Measurements from ENCODE around the gene MRGPRG. TPM values are rescaled to one million over a fixed set of nuclear protein-coding genes. Genes with fewer than 3 reads are reported as not detected.

MRGPRG gene
- total RNA-seq, 1 experiment from 2014 or later = not detected

- Histone ChIP-seq H3K27me3 (ENCODE audit: insufficient read depth, low read length) (no peaks in the 10 kb centered on the region), H3K4me1 (ENCODE audit: control insufficient read depth in 1 of 2, insufficient read depth in 2 of 2, low read length in 2 of 2) (peaks cover 5 to 7% of the 10 kb centered on the region in 2 experiments), H4K20me1 (ENCODE audit: insufficient read depth) (no peaks in the 10 kb centered on the region), H3K4me3 (replicated peaks in 1 of 2; ENCODE audit: low read depth in 1 of 2, low read length in 2 of 2) (no peak overlapping the region), H3K9ac (ENCODE audit: low read length) (no peak overlapping the region), H3K9me3 (ENCODE audit: control insufficient read depth in 1 of 2, insufficient read depth in 1 of 2, low read depth in 1 of 2, low read length in 2 of 2) (no peaks in the 10 kb centered on the region), H3K4me2 (ENCODE audit: low read length) (no peak overlapping the region), H3K27ac (ENCODE audit: low read depth, low read length) (no peak overlapping the region), H3K9me2 (ENCODE audit: insufficient read depth) (no peaks in the 10 kb centered on the region), H2AFZ (ENCODE audit: low read depth, low read length, poor library complexity, severe bottlenecking) (no peak overlapping the region), H3K79me2 (ENCODE audit: insufficient read depth, low read length) (no peaks in the 10 kb centered on the region), H3K36me3 (ENCODE audit: control insufficient read depth in 1 of 2, insufficient read depth in 2 of 2, low read length in 2 of 2) (no peaks in the 10 kb centered on the region)
- no TSS peak for BruUV-seq (replicated peaks)
- RAD21 ChIA-PET (ENCODE audit: low non-redundant PET in 1 of 2, low total read pairs in 2 of 2, uncharacterized antibody in 2 of 2, unreplicated experiment in 2 of 2) = no interaction called here
- ATAC-seq (no peak), DNase-seq (ENCODE audit: low read depth, low spot score) (no peak)
- intact Hi-C loops (cut with micrococcal nuclease) = no loop called here
- CTCF ChIA-PET = interaction anchor here (1.6 kb wide), 1 partner anchor 185 kb away, joined by 5 read pairs; no protein-coding TSS in a partner anchor
- POLR2A ChIA-PET = interaction anchor here (1.2 kb wide), 2 partner anchors 156 to 294 kb away, joined by 3 read pairs; partner anchors contain the start of genes PHLDA2 and ZNF195
- TF ChIP-seq, protein P1, sequence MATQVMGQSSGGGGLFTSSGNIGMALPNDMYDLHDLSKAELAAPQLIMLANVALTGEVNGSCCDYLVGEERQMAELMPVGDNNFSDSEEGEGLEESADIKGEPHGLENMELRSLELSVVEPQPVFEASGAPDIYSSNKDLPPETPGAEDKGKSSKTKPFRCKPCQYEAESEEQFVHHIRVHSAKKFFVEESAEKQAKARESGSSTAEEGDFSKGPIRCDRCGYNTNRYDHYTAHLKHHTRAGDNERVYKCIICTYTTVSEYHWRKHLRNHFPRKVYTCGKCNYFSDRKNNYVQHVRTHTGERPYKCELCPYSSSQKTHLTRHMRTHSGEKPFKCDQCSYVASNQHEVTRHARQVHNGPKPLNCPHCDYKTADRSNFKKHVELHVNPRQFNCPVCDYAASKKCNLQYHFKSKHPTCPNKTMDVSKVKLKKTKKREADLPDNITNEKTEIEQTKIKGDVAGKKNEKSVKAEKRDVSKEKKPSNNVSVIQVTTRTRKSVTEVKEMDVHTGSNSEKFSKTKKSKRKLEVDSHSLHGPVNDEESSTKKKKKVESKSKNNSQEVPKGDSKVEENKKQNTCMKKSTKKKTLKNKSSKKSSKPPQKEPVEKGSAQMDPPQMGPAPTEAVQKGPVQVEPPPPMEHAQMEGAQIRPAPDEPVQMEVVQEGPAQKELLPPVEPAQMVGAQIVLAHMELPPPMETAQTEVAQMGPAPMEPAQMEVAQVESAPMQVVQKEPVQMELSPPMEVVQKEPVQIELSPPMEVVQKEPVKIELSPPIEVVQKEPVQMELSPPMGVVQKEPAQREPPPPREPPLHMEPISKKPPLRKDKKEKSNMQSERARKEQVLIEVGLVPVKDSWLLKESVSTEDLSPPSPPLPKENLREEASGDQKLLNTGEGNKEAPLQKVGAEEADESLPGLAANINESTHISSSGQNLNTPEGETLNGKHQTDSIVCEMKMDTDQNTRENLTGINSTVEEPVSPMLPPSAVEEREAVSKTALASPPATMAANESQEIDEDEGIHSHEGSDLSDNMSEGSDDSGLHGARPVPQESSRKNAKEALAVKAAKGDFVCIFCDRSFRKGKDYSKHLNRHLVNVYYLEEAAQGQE (IDR thresholded peaks at IDR 0.05; ENCODE audit: low read depth) = no peak
These were observed 4.6 kb upstream of the MRGPRG start for GRCh38 chr11:3222941-3223915.

Data from HCT116 (cell line).